Mucosa of descending colon (tissue), 3 donors: Measurements from ENCODE around the gene SPATA16. TPM values are rescaled to one million over a fixed set of nuclear protein-coding genes. Genes with fewer than 3 reads are reported as not detected.

ENCODE experiments used
- ATAC-seq: fragments of 200-7000 bp; cut with Tn5 transposase; one replicate; pipeline ENCODE4 v1.9.1; 2020; ENCODE audit warnings: mild to moderate bottlenecking, moderate library complexity
- DNase-seq, 3 donors: peaks; one replicate each; pipeline ENCODE4 v3.0.0-alpha.2; 2020
- H3K36me3 ChIP-seq: fragments of 200-600 bp; one replicate; pipeline ENCODE4 v1.8.0; 2021; ENCODE audit warnings: low read depth, mild to moderate bottlenecking
- H3K4me1 ChIP-seq: fragments of 200-600 bp; one replicate; pipeline ENCODE4 v1.8.0; 2021; ENCODE audit warnings: low read depth, mild to moderate bottlenecking
- H3K4me3 ChIP-seq: fragments of 200-600 bp; one replicate; pipeline ENCODE4 v1.8.0; 2021; ENCODE audit warnings: mild to moderate bottlenecking
- H3K9me3 ChIP-seq: fragments of 200-600 bp; one replicate; pipeline ENCODE4 v1.8.0; 2021; ENCODE audit warnings: mild to moderate bottlenecking
- CTCF ChIP-seq: fragments of 200-600 bp; IDR thresholded peaks from one replicate; pipeline ENCODE4 v1.8.0; 2022; ENCODE audit warnings: antibody characterized with exemption, mild to moderate bottlenecking
- intact Hi-C, 2 donors: fragments of 100-400 bp; cut with DNase I in 1 of 2; cut with micrococcal nuclease in 1 of 2; formaldehyde crosslinking; loops; one replicate each; pipeline versions ENCODE4 v1.11.0 to v1.11.1; 2022; cut with DNase I, micrococcal nuclease
- total RNA-seq, 3 donors: library from RNA; stranded (reverse); fragmentation: NEBNext Ultra II Directional in 2 of 3; extraction: Animal tissue kit (Norgen Biotek cat#: 25700) in 2 of 3; gene quantifications; one replicate each; pipeline versions ENCODE4 v1.2.1 to v1.2.4, GENCODE V29; 2021 to 2023
- donor health status: DM: no; HTN: no; CAD: no; lungs with moderate emphysema.
- donor health status: DM: no; HTN: no; CAD: no.
- donor health status: DM: no; HTN: yes; CAD: no.

Gene SPATA16
- total RNA-seq, 3 donors from 2014 or later, result not detected

- Histone ChIP-seq H3K36me3 (no peaks in the 10 kb centered on the region), H3K4me1 (no peaks in the 10 kb centered on the region), H3K9me3 (no peaks in the 10 kb centered on the region), H3K4me3 (no peak overlapping the region)
- DNase-seq (no peak), ATAC-seq (no peak)
- no peak for TF ChIP-seq CTCF
- intact Hi-C loops, result no loop called here
Observed at GRCh38 chr3:172929451-172929850, 211.6 kb downstream of the SPATA16 start.

GRCh38 chr3:172924546-172924945 lies 216.5 kb downstream of the SPATA16 start:
- no peak for TF ChIP-seq CTCF
- H3K4me1 ChIP-seq, result no peaks in the 10 kb centered on the region
- H3K9me3 ChIP-seq, result no peaks in the 10 kb centered on the region
- intact Hi-C loops, result no loop called here
- no peaks in the 10 kb centered on the region for H3K36me3 ChIP-seq
- ATAC-seq (no peak), DNase-seq (no peak)
- H3K4me3 ChIP-seq, result no peak overlapping the region

- intact Hi-C loops, result no loop called here
- ATAC-seq (peak; percentile 72), DNase-seq (no peak)
- H3K9me3 ChIP-seq, result no peaks in the 10 kb centered on the region
- H3K4me3 ChIP-seq, result no peak overlapping the region
- no peaks in the 10 kb centered on the region for H3K4me1 ChIP-seq
- TF ChIP-seq CTCF, result no peak
- no peaks in the 10 kb centered on the region for H3K36me3 ChIP-seq
Observed at GRCh38 chr3:172919297-172919683, 221.7 kb downstream of the SPATA16 start.

GRCh38 chr3:172918568-172919296 lies 222.3 kb downstream of the SPATA16 start:
- no peaks in the 10 kb centered on the region for H3K9me3 ChIP-seq
- H3K4me3 ChIP-seq, result no peak overlapping the region
- intact Hi-C loops, result no loop called here
- no peaks in the 10 kb centered on the region for H3K4me1 ChIP-seq
- DNase-seq, result no peak
- no peaks in the 10 kb centered on the region for H3K36me3 ChIP-seq
- no peak for TF ChIP-seq CTCF
- ATAC-seq, result no peak

GRCh38 chr3:172918165-172918564 lies 222.9 kb downstream of the SPATA16 start:
- no peak overlapping the region for H3K4me3 ChIP-seq
- TF ChIP-seq CTCF, result no peak
- ATAC-seq (peak; percentile 56), DNase-seq (no peak)
- H3K4me1 ChIP-seq, result no peaks in the 10 kb centered on the region
- no peaks in the 10 kb centered on the region for H3K36me3 ChIP-seq
- no peaks in the 10 kb centered on the region for H3K9me3 ChIP-seq
- intact Hi-C loops, result no loop called here
